DND-41 (cell line): Measurements from ENCODE around the gene IMP4.

Experiments used
- CTCF ChIP-seq: IDR thresholded peaks from 2 replicates; pipeline ENCODE4 v1.5.1; 2012; ENCODE audit warnings: borderline replicate concordance, low read length, moderate library complexity, mild to moderate bottlenecking; ENCODE audit not compliant: poor library complexity, severe bottlenecking; ENCODE audit errors: extremely low read depth
- EZH2 ChIP-seq: IDR thresholded peaks from 3 replicates; pipeline ENCODE4 v1.6.1; 2012; ENCODE audit warnings: borderline replicate concordance, low read depth, mild to moderate bottlenecking, moderate library complexity, low read length, inconsistent platforms; ENCODE audit not compliant: severe bottlenecking

DNA sequence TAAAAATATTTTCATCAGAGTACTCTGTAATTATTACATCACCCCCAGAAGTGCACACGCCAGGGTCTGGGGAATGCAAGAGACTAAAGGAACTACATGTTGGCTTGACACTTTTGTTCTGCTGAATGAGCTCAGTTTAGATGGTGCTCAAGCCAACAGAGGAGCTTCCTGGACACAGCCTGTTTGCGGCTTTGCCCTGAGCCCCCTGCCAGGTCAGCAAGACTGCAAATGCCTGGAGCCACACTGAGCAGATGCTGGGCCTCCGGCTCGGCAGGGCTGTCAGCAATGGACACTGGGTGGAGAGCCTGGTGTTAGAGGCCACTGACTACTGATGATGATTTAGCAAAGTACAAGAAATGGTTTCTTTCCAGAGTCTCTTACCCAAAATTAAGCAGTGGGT lies 45.1 kb downstream of the IMP4 start:
- TF ChIP-seq CTCF (no peak), EZH2 (no peak)
